ENCODE results near the gene HSPA12A.

The HSPA12A gene

GRCh38 chr10:116684781-116685180 lies 57.6 kb downstream of the HSPA12A start:
- no peaks in the 10 kb centered on the region for H3K27me3 ChIP-seq (ENCODE audit: insufficient read depth, low read length)
- no peaks in the 10 kb centered on the region for H3K36me3 ChIP-seq (ENCODE audit: insufficient read depth, low read length)
- no peaks in the 10 kb centered on the region for H3K9me3 ChIP-seq (ENCODE audit: low read length)
- H3K4me3 ChIP-seq (ENCODE audit: low read length), result no peak overlapping the region
- H3K4me1 ChIP-seq (ENCODE audit: insufficient read depth, low read length), result no peaks in the 10 kb centered on the region
- H2AFZ ChIP-seq (ENCODE audit: low read depth, low read length), result no peak overlapping the region

- no peaks in the 10 kb centered on the region for H3K9me3 ChIP-seq (ENCODE audit: low read length)
- no peaks in the 10 kb centered on the region for H3K36me3 ChIP-seq (ENCODE audit: insufficient read depth, low read length)
- no peak overlapping the region for H3K4me3 ChIP-seq (ENCODE audit: low read length)
- H2AFZ ChIP-seq (ENCODE audit: low read depth, low read length), result no peak overlapping the region
- no peaks in the 10 kb centered on the region for H3K4me1 ChIP-seq (ENCODE audit: insufficient read depth, low read length)
- H3K27me3 ChIP-seq (ENCODE audit: insufficient read depth, low read length), result no peaks in the 10 kb centered on the region
Measured at GRCh38 chr10:116683821-116684220, 58.5 kb downstream of the HSPA12A start.

GRCh38 chr10:116683166-116683565 lies 59.2 kb downstream of the HSPA12A start:
- Histone ChIP-seq H3K4me1 (ENCODE audit: insufficient read depth, low read length) (no peaks in the 10 kb centered on the region), H2AFZ (ENCODE audit: low read depth, low read length) (no peak overlapping the region), H3K27me3 (ENCODE audit: insufficient read depth, low read length) (no peaks in the 10 kb centered on the region), H3K36me3 (ENCODE audit: insufficient read depth, low read length) (no peaks in the 10 kb centered on the region), H3K4me3 (ENCODE audit: low read length) (no peak overlapping the region), H3K9me3 (ENCODE audit: low read length) (no peaks in the 10 kb centered on the region)

GRCh38 chr10:116679351-116679750 lies 63.0 kb downstream of the HSPA12A start:
- H3K4me3 ChIP-seq (ENCODE audit: low read length), result no peak overlapping the region
- H2AFZ ChIP-seq (ENCODE audit: low read depth, low read length), result no peak overlapping the region
- H3K4me1 ChIP-seq (ENCODE audit: insufficient read depth, low read length), result no peaks in the 10 kb centered on the region
- no peaks in the 10 kb centered on the region for H3K9me3 ChIP-seq (ENCODE audit: low read length)
- no peaks in the 10 kb centered on the region for H3K27me3 ChIP-seq (ENCODE audit: insufficient read depth, low read length)
- no peaks in the 10 kb centered on the region for H3K36me3 ChIP-seq (ENCODE audit: insufficient read depth, low read length)

- peaks cover 2% of the 10 kb centered on the region for H3K27me3 ChIP-seq (ENCODE audit: insufficient read depth, low read length)
- no peaks in the 10 kb centered on the region for H3K4me1 ChIP-seq (ENCODE audit: insufficient read depth, low read length)
- H2AFZ ChIP-seq (ENCODE audit: low read depth, low read length), result no peak overlapping the region
- H3K36me3 ChIP-seq (ENCODE audit: insufficient read depth, low read length), result no peaks in the 10 kb centered on the region
- H3K4me3 ChIP-seq (ENCODE audit: low read length), result no peak overlapping the region
- no peaks in the 10 kb centered on the region for H3K9me3 ChIP-seq (ENCODE audit: low read length)
Measured at GRCh38 chr10:116676633-116677032, 65.7 kb downstream of the HSPA12A start.

GRCh38 chr10:116676118-116676517 lies 66.2 kb downstream of the HSPA12A start:
- H3K36me3 ChIP-seq (ENCODE audit: insufficient read depth, low read length), result no peaks in the 10 kb centered on the region
- no peak overlapping the region for H2AFZ ChIP-seq (ENCODE audit: low read depth, low read length)
- no peaks in the 10 kb centered on the region for H3K9me3 ChIP-seq (ENCODE audit: low read length)
- no peaks in the 10 kb centered on the region for H3K4me1 ChIP-seq (ENCODE audit: insufficient read depth, low read length)
- peaks cover 2% of the 10 kb centered on the region for H3K27me3 ChIP-seq (ENCODE audit: insufficient read depth, low read length)
- H3K4me3 ChIP-seq (ENCODE audit: low read length), result no peak overlapping the region

- Histone ChIP-seq H3K9me3 (ENCODE audit: low read length) (peaks cover 1% of the 10 kb centered on the region), H3K27me3 (ENCODE audit: insufficient read depth, low read length) (peaks cover 8% of the 10 kb centered on the region), H3K4me1 (ENCODE audit: insufficient read depth, low read length) (no peaks in the 10 kb centered on the region), H3K36me3 (ENCODE audit: insufficient read depth, low read length) (no peaks in the 10 kb centered on the region), H2AFZ (ENCODE audit: low read depth, low read length) (no peak overlapping the region), H3K4me3 (ENCODE audit: low read length) (no peak overlapping the region)
Measured at GRCh38 chr10:116674901-116675423, 67.4 kb downstream of the HSPA12A start.

GRCh38 chr10:116673866-116674265 lies 68.5 kb downstream of the HSPA12A start:
- peaks cover 1% of the 10 kb centered on the region for H3K9me3 ChIP-seq (ENCODE audit: low read length)
- no peak overlapping the region for H2AFZ ChIP-seq (ENCODE audit: low read depth, low read length)
- H3K27me3 ChIP-seq (ENCODE audit: insufficient read depth, low read length), result peaks cover 11% of the 10 kb centered on the region
- H3K36me3 ChIP-seq (ENCODE audit: insufficient read depth, low read length), result no peaks in the 10 kb centered on the region
- H3K4me3 ChIP-seq (ENCODE audit: low read length), result no peak overlapping the region
- no peaks in the 10 kb centered on the region for H3K4me1 ChIP-seq (ENCODE audit: insufficient read depth, low read length)

GRCh38 chr10:116672891-116673290 lies 69.5 kb downstream of the HSPA12A start:
- H3K4me1 ChIP-seq (ENCODE audit: insufficient read depth, low read length), result no peaks in the 10 kb centered on the region

GRCh38 chr10:116671274-116671926 lies 71.0 kb downstream of the HSPA12A start:
- Histone ChIP-seq H3K36me3 (ENCODE audit: insufficient read depth, low read length) (no peaks in the 10 kb centered on the region), H3K27me3 (ENCODE audit: insufficient read depth, low read length) (peaks cover 24% of the 10 kb centered on the region), H2AFZ (ENCODE audit: low read depth, low read length) (no peak overlapping the region), H3K9me3 (ENCODE audit: low read length) (peaks cover 6% of the 10 kb centered on the region), H3K4me3 (ENCODE audit: low read length) (no peak overlapping the region), H3K4me1 (ENCODE audit: insufficient read depth, low read length) (no peaks in the 10 kb centered on the region)

More at GRCh38 chr10:116672891-116673290, 69.5 kb downstream of the HSPA12A start:
- Histone ChIP-seq H2AFZ (ENCODE audit: low read depth, low read length) (no peak overlapping the region), H3K9me3 (ENCODE audit: low read length) (peaks cover 1% of the 10 kb centered on the region), H3K27me3 (ENCODE audit: insufficient read depth, low read length) (peaks cover 16% of the 10 kb centered on the region), H3K4me3 (ENCODE audit: low read length) (no peak overlapping the region), H3K36me3 (ENCODE audit: insufficient read depth, low read length) (no peaks in the 10 kb centered on the region)

- peaks cover 4% of the 10 kb centered on the region for H3K4me1 ChIP-seq (ENCODE audit: insufficient read depth, low read length)
- H3K36me3 ChIP-seq (ENCODE audit: insufficient read depth, low read length), result no peaks in the 10 kb centered on the region
- no peak overlapping the region for H2AFZ ChIP-seq (ENCODE audit: low read depth, low read length)
- peaks cover 24% of the 10 kb centered on the region for H3K27me3 ChIP-seq (ENCODE audit: insufficient read depth, low read length)
- H3K9me3 ChIP-seq (ENCODE audit: low read length), result peaks cover 6% of the 10 kb centered on the region
- H3K4me3 ChIP-seq (ENCODE audit: low read length), result no peak overlapping the region
Measured at GRCh38 chr10:116670706-116671105, 71.7 kb downstream of the HSPA12A start.

GRCh38 chr10:116669832-116670644 lies 72.3 kb downstream of the HSPA12A start:
- no peaks in the 10 kb centered on the region for H3K36me3 ChIP-seq (ENCODE audit: insufficient read depth, low read length)
- H2AFZ ChIP-seq (ENCODE audit: low read depth, low read length), result no peak overlapping the region
- H3K4me3 ChIP-seq (ENCODE audit: low read length), result no peak overlapping the region
- peaks cover 24% of the 10 kb centered on the region for H3K27me3 ChIP-seq (ENCODE audit: insufficient read depth, low read length)
- peaks cover 6% of the 10 kb centered on the region for H3K9me3 ChIP-seq (ENCODE audit: low read length)
- H3K4me1 ChIP-seq (ENCODE audit: insufficient read depth, low read length), result peaks cover 8% of the 10 kb centered on the region

GRCh38 chr10:116669080-116669479 lies 73.3 kb downstream of the HSPA12A start:
- H2AFZ ChIP-seq (ENCODE audit: low read depth, low read length), result no peak overlapping the region
- no peaks in the 10 kb centered on the region for H3K36me3 ChIP-seq (ENCODE audit: insufficient read depth, low read length)
- peaks cover 8% of the 10 kb centered on the region for H3K4me1 ChIP-seq (ENCODE audit: insufficient read depth, low read length)
- H3K4me3 ChIP-seq (ENCODE audit: low read length), result no peak overlapping the region
- peaks cover 6% of the 10 kb centered on the region for H3K9me3 ChIP-seq (ENCODE audit: low read length)
- peaks cover 26% of the 10 kb centered on the region for H3K27me3 ChIP-seq (ENCODE audit: insufficient read depth, low read length)

Data from neuron (in vitro differentiated cells).